HG03039 (cell line): ENCODE data around the gene FCER2.
"Not testable (repeated sequence)": the region's sequence is repeated elsewhere in the genome, so short reads cannot be mapped to it uniquely, and the experiment has no call there.

ENCODE experiments used
- ATAC-seq: cut with Tn5 transposase; IDR thresholded peaks from one replicate; pipeline ENCODE4 v1.9.1; 2021; ENCODE audit warnings: mild to moderate bottlenecking, moderate library complexity; ENCODE audit not compliant: unreplicated experiment

FCER2 gene

DNA sequence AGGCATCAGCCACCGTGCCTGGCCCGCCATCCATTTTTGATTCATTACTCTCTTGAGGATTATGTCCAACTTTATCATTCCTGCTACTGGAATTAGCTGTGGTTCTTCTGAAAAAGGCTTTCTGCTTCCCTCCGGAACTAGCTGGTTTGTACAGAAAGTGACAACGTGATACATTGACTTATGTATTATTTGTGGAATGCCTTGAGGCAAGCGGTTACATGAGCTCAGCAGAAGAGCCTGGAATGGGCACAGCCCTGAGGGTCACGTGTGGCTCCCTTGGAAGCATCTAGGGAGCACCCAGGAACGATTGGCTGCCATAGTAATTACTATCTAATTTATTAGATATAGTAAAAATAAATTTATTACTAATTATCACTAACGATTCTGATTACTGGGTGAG, 47.5 kb downstream of the FCER2 start:
- ATAC-seq, result no peak

DNA sequence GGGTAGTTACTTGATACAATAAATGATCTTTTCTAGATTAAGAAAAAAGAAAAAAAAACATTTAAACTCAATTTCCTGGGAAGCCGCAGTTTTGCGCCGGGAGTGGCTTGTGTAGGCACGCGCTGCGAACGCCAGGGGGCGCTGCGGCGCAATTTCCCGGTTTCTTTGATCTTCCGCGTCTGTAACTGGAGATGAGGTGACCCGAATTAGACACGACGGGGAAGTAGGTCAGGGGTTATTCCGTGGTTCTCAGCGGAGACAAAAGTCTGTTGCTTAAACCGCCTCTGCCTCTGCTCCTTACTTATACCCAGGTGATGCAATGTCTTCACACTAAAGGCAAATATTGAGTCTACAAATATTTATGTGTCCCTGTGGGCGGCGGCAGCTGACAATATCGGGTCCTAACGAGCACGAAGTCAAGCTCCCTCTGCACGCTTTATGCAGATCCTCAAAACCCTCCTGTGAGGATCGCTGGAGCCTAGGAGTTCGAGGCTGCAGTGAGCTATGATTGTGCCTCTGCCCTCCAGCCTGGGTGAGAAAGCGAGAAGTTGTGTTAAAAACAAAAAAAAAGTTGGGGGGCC, 49.8 kb downstream of the FCER2 start:
- no peak for ATAC-seq

DNA sequence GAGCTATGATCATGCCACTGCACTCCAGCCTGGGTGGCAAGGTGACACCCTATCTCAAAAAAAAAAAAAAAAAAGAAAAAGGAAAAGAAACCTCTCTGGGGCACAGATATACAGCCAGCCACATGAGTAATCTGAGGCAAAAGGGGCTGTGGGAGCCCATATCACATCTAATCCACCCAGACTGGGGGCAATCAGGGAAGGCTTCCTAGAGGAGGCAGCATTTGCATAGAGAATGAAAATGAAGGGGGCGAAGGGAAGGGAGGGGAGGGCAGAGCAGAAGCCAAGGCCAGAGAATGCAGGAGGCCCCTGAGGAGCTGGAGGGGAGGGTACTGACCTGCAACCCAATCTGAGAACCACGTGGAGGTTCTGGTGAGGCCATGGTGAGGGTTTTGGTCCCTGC, 51.8 kb downstream of the FCER2 start:
- no peak for ATAC-seq

GRCh38 chr19:7648265-7649014, 53.5 kb downstream of the FCER2 start:
- no peak for ATAC-seq

DNA sequence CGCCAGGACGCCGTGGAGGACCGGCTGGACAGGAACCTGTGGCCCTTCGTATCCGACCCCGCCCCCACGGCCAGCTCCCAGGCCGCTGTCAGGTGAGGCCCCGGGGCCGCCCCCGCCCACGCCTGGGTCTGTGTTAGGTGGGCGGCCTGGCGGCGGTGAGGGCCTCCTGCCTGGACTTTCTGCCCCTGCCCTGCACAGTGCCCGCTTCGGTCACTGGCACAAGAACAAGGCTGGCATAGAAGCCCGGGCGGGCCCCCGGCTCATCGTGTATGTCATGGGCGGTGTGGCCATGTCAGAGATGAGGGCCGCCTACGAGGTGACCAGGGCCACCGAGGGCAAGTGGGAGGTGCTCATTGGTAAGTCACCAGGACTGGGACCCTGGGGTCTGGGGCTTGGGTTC, 54.8 kb downstream of the FCER2 start:
- ATAC-seq, result no peak

DNA sequence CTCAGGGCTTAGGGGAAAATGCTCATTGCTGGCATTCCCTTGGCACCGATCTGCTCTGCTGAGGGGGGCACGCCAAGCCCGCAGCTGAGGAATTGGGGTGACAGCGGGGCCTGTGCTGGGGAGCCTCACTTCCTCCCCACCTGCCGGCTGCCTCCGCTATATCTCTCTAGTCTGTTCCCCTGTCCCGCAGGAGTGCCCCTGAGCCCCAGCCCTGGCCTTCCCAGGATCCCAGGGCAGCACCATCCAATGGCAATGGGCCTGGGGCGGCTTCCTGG, 55.6 kb downstream of the FCER2 start:
- ATAC-seq, result no peak

GRCh38 chr19:7645656-7646425, 56.1 kb downstream of the FCER2 start:
- ATAC-seq, result no peak

DNA sequence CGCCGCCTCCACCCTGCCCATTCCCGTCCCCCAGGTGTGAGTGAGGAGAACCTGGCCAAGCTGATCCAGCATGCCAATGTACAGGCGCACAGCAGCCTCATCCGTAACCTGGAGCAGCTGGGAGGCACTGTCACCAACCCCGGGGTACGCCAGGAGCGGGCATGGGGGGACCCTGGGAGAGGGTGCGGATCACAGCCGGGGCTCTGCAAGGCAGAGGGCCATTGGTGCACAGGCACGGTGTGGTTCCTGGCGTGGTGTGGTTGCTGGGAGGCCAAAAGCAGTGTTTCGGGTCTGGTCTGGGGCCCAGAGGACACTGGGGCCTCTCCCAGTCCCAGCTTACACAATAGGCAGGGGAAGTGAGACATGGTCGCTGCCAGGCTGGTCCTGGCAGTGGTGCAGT, 56.8 kb downstream of the FCER2 start:
- ATAC-seq, result no peak

DNA sequence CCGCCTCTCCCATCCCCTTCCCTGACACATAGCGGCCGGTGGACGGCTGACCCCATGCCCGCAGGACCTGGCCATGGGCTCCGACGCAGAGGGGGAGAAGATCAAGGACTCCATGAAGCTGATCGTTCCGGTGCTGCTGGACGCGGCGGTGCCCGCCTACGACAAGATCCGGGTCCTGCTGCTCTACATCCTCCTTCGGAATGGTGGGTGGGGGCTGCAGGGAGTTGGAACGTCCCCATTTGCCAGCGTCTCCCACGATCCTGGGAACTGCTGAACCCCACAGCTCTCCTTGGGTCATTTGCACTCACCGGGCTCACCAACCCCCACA, 57.4 kb downstream of the FCER2 start:
- no peak for ATAC-seq

GRCh38 chr19:7643629-7644549, 58.0 kb downstream of the FCER2 start:
- ATAC-seq, result not testable (repeated sequence)

DNA sequence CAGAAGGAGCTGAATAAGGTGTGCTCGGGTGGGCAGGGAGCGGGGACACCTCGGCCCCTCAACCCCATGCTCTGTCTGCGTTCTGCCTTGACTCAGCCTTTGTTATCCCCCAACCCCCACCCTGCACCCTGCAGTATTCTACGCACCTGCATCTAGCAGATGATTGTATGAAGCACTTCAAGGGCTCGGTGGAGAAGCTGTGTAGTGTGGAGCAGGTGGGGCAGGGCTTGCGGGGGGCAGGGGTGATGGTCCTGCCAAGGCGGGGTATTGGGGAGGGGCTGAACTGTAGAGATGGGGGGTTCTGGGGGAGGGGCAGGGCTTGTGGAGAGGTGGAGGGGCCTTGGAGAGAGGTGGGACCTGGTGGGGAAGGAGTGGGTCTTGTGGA, 58.9 kb downstream of the FCER2 start:
- ATAC-seq, result no peak

- no peak for ATAC-seq
These were observed 59.5 kb downstream of the FCER2 start for GRCh38 chr19:7642295-7643030.

DNA sequence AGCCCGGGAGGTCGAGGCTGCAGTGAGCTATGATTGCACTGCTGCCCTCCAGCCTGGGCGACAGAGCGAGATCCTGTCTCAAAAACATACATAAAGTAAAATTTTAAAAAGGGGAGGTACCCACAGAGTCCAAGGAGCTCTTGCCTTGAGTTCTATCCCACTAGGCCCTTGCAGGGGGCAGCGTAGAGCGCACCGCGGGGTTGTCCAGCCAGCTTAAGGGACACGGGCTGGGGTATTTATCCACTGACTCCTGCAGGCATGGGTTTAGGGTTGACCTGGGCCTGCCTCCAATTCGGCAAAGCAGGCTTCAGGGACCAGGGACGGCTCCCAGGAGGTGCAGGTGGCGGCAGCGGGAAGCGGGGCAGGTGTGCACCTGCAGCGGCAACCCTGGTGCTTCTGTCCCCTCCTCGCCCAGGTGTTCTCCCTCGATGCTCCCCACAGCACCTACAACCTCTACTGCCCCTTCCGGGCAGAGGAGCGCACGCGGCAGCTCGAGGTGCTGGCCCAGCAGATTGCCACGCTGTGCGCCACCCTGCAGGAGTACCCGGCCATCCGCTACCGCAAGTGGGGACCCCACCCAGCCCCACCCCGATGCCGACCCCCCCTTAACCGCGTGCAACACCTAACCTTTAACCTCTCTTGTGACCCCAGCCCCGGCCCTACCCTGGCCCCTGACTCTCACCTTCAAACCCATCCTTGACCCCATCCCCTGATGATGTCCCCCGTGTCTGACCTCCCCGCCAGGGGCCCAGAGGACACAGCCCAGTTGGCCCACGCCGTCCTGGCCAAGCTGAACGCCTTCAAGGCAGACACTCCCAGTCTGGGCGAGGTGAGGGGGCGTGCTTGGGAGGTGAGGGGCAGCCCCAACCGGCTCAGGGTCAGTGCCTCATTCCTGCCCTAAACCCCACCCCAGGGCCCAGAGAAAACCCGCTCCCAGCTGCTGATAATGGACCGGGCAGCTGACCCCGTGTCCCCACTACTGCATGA, 60.3 kb downstream of the FCER2 start:
- ATAC-seq, result no peak

GRCh38 chr19:7640803-7641202, 61.1 kb downstream of the FCER2 start:
- ATAC-seq, result no peak

- no peak for ATAC-seq
These were observed 62.0 kb downstream of the FCER2 start for GRCh38 chr19:7639863-7640348.

DNA sequence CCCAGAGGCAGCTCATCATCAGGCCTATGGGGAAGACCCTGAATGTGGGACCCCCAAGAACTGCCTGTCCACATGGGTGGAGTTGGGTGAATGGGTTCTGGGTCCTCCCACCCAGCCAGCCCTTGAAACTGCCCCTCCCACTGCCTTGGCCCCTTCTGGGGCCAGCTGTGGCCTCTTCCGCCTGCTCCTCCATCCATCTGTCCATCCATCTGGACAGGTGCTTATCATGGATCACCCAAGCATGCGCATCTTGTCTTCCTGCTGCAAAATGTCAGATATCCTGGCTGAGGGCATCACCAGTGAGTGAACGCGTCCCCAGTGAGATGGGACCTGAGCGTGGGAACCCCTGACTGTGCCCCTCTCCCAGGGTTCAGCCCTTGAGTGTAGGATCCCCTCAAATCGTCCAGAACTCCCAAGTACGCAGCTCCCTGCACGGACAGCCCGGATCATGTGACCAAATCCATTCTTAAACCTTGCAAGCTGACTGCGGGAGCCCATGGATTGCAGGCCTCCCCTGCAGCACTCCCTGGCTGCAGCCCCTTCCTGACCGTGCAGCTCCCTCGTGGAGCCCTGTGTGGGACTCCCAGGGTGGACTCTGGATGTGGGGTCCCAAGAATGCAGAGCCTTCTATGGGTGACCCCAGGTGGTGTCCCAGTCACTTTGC, 63.0 kb downstream of the FCER2 start:
- ATAC-seq, result no peak
